GM18502 (cell line): ENCODE results near the gene KLF2.

Experiments used
- ATAC-seq: cut with Tn5 transposase; IDR thresholded peaks from one replicate; pipeline ENCODE4 v1.9.1; 2021; ENCODE audit warnings: mild to moderate bottlenecking; ENCODE audit not compliant: unreplicated experiment, poor library complexity

KLF2 gene

GRCh38 chr19:16306728-16307402 is 17.8 kb upstream of the KLF2 start:
- no peak for ATAC-seq

GRCh38 chr19:16308081-16308480 is 16.5 kb upstream of the KLF2 start:
- no peak for ATAC-seq

- ATAC-seq = no peak
Measured at GRCh38 chr19:16309643-16310042, 15.0 kb upstream of the KLF2 start.

DNA sequence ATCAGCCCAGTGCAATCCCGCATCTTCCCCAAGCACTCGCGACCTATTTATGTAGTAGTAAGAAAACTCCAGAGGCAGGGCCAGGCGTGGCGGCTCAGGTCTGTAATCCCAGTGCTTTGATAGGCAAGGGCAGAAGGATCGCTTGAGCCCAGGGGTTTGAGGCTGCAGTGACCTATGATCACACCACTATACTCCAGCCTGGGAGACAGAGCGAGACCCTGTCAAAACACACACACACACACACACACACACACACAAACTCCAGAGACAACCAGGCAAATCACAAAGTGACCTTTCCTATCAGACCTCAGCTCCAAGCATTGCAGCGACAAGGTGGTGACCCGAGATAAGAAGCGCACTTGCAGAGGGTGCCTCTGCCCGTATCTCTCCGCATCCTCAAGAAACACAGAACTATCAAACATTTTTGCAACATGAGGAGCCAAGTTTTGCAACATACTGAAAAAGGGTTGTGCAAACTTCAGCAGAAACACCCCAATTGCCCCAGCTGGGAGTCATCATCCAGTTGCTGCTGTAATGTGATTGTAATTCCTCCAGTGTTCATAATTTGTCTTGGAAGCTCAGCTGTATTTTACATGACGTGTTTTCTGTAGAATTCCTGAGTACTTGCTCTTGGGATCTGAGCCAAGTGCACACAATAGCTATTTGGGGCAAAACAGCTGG is 8.7 kb upstream of the KLF2 start:
- no peak for ATAC-seq

DNA sequence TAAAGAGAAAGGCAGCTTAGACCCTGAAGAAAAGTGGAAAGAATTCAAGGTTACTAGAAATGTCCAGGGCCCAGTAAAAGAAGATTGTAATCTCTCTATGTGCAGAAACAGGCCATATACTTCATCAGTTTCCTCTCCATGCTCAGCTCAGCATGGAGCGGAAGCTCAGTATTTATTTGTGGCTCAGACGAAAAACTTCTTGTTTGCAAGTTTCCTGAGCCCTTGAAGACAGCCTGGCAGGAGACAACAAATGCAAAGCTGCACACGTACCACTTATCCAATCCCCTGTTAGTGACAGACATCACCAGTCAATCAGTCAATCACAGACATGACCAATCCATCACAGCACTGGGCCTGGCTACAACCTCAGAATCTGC is 8.1 kb upstream of the KLF2 start:
- no peak for ATAC-seq

DNA sequence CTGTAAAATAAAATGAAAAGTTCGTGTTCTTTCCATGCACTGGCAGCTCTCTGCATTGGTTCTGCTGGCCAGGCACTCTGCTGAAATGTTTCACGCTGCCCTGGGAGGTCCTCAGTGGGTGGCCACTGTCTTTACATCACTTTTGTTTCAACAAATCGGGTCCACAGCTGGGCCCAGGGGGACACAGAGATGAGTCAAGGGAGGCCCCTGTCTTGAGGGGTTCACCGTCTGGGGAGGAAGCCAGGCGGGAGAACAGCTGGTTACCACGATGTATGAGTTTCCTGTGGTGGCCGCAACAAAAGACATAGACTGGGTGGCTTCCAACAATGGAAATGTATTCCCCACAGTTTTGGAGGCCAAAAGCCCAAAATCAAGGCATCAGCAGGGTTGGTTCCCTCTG is 5.1 kb upstream of the KLF2 start:
- no peak for ATAC-seq

GRCh38 chr19:16320987-16321386 is 3.6 kb upstream of the KLF2 start:
- ATAC-seq = no peak

- ATAC-seq = peak; percentile 17
Measured at GRCh38 chr19:16325161-16325527, 518 bp downstream of the KLF2 start.

- no peak for ATAC-seq
Measured at GRCh38 chr19:16325641-16326400, 1.2 kb downstream of the KLF2 start.

DNA sequence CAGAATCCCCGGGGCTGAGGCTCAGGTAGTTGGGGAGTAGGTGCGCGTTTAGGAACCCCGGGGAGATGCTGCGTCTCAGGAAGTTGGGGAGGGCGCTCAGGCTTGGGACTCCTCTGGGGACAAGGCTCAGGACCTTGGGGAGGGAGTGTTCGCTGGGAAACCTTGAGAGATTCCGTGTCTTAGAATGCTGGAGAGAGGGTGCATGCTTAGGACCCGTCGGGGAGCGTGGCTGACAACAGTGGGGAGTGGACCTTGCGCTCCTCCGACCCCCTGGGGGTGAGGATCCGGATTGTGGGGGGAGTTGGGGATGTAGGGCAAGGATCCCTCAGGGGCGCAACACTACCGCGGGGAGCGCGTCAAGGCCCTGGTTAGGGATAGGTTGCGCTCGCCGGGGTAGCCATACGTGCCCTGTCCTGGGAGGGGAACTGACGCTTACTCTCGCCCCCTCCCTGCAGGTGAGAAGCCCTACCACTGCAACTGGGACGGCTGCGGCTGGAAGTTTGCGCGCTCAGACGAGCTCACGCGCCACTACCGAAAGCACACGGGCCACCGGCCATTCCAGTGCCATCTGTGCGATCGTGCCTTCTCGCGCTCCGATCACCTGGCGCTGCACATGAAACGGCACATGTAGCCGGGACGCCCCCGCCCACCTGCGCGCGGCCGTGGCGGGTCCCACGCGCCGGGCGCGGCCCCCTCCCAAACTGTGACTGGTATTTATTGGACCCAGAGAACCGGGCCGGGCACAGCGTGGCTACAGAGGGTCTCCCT is 2.0 kb downstream of the KLF2 start:
- no peak for ATAC-seq

DNA sequence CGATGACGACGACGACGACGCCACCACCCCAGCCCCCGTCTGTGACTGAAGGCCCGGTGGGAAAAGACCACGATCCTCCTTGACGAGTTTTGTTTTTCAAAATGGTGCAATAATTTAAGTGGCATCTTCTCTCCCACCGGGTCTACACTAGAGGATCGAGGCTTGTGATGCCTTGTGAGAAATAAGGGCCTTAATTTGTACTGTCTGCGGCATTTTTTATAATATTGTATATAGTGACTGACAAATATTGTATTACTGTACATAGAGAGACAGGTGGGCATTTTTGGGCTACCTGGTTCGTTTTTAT is 2.5 kb downstream of the KLF2 start:
- no peak for ATAC-seq

GRCh38 chr19:16327501-16327900 is 2.9 kb downstream of the KLF2 start:
- ATAC-seq = no peak

- no peak for ATAC-seq
Measured at GRCh38 chr19:16327911-16328823, 3.5 kb downstream of the KLF2 start.

DNA sequence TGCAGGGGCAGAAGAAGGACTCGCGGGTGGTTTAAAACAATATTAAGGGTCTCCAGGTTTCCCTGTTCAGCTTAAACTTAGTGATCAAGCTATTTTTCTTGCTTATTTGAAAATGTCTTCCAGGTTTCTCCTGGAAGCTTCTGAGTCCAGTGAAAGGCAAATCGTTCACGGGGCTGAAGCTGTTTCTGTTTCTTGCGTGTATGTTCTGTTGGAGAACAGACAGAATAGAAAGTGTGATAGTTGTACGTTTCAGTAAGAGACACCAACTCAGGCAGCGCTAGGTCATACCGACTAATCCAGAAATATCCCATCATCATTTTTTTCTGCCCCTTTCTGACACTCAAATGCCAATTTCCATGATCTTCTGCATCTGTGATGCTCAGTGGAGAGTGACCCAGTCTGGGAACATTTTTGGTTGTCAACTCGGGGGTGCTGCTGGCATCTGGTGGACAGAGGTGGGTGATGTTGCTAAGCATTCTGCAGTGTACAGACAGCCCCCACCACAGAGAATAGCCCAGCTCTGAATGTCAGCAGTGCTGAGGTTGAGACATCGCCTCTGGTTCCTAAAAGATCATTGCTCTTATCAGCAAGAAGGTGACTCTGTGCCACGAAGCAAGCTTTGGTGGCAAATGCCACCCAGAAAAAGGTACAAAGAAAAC is 4.3 kb downstream of the KLF2 start:
- ATAC-seq = no peak

DNA sequence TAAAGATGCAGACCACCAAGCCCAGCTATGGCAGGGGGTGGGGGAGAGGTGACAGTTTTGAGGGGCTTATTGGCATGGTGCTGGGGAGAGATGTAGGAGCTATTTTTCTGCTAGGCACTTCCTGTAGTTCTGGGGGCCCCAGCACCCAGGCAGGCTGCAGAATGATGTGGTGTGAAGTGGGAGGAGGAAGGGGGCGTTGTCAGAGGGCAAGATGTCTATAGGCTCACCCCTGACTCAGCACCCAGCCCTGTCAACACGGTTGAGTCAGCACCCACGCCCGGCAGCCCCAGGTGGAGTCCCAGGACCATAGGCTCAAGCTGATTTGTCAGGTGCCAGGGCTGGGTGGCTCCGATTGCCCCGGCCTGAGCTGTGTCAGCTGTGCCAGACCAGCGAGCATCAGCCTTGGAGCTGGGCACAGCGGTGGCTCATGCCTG is 5.8 kb downstream of the KLF2 start:
- peak; percentile 64 for ATAC-seq

GRCh38 chr19:16330806-16331690 is 6.4 kb downstream of the KLF2 start:
- no peak for ATAC-seq

DNA sequence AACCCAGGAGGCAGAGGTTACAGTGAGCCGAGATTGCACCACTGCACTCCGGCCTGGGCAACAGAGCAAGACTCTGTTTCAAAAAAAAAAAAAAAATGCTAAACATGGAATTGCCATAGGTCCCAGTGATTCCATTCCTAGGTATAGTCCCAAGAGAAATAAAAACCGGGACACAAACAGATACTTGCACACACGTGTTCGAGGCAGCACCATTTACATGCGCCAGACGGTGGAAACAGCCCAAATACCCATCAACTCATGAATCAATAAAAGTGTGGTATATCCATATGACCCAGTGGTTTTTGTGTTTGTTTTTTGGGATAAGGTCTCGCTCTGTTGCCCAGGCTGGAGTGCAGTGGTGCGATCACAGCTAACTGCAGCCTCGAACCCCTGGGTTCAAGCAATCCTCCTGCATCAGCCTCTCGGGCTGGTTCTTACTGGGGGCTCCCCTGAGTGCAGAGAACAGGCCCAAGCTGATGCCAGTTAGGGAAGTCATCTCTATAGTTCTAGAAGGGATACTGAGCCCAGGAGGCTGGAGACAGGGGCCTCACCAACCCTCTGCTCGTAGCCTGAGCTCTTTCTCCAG is 8.5 kb downstream of the KLF2 start:
- no peak for ATAC-seq

- no peak for ATAC-seq
Measured at GRCh38 chr19:16334411-16334810, 9.8 kb downstream of the KLF2 start.
